ENCODE measurements around the gene TSC22D3. TPM values are rescaled to one million over a fixed set of nuclear protein-coding genes. Genes with fewer than 3 reads are reported as not detected.

Gene TSC22D3
- total and polyA plus RNA-seq, 12 donors, result 26.3 to 153 (median 36.9) TPM

- H3K4me1 ChIP-seq, result peaks cover 0 to 11% (median 0%) of the 10 kb centered on the region in 9 donors
- H3K4me3 ChIP-seq, result no peak overlapping the region
- H3K27ac ChIP-seq, result no peak overlapping the region
- 90 to 100% methylated on average over 1 of the region's 1 CpG for WGBS, 2 donors
- DNase-seq, result no peak
- no peak for ATAC-seq
- peaks cover 0 to 55% (median 0%) of the 10 kb centered on the region in 7 donors for H3K27me3 ChIP-seq
- no peaks in the 10 kb centered on the region for H3K9me3 ChIP-seq
- intact Hi-C loops (cut with DNase I), result loop anchor here in 3 of 10 donors (10.0 kb wide), 1 partner anchor 227 kb away; no protein-coding TSS in a partner anchor
- H3K36me3 ChIP-seq, result no peaks in the 10 kb centered on the region
- no peak for TF ChIP-seq CTCF (IDR thresholded peaks at IDR 0.05)
Observed at GRCh38 chrX:107667426-107667825, 108.2 kb downstream of the TSC22D3 start.

- 100% methylated on average over 1 of the region's 1 CpG for WGBS, 2 donors
- ATAC-seq, result no peak
- no peaks in the 10 kb centered on the region for H3K9me3 ChIP-seq
Observed at GRCh38 chrX:107666931-107667330, 108.7 kb downstream of the TSC22D3 start.

More at GRCh38 chrX:107666931-107667330, 108.7 kb downstream of the TSC22D3 start:
- intact Hi-C loops (cut with DNase I), result loop anchor here in 3 of 10 donors (10.0 kb wide), 1 partner anchor 228 kb away; no protein-coding TSS in a partner anchor
- Histone ChIP-seq H3K36me3 (no peaks in the 10 kb centered on the region), H3K27ac (no peak overlapping the region), H3K27me3 (peaks cover 0 to 59% (median 0%) of the 10 kb centered on the region in 7 donors), H3K4me3 (no peak overlapping the region), H3K4me1 (peaks cover 0 to 11% (median 0%) of the 10 kb centered on the region in 9 donors)
- no peak for TF ChIP-seq CTCF (IDR thresholded peaks at IDR 0.05)
- no peak for DNase-seq

Other genes starting within 250 kb of the TSC22D3 start
- gene PRPS1, start 147.3 kb downstream of the TSC22D3 start, total RNA-seq, result 10 to 100 TPM; 19.5 to 31.6 (median 27.5) TPM
- gene PRPS1, start 147.3 kb downstream of the TSC22D3 start, polyA plus RNA-seq, result 10 to 100 TPM in 1 of 2 donors, 1 to 10 TPM in 1; 4.9 to 26.1 TPM
- gene NCBP2L, start 1.9 kb upstream of the TSC22D3 start, total RNA-seq, result under 1 TPM in 1 of 10 donors, not detected in 9; 0.45 TPM
- gene NCBP2L, start 1.9 kb upstream of the TSC22D3 start, polyA plus RNA-seq, result under 1 TPM in 1 of 2 donors, not detected in 1; 0.01 TPM
- 10 to 100 TPM in 1 of 10 donors, 1 to 10 TPM in 9; 2.5 to 10.7 (median 5.1) TPM for gene MID2, start 50.1 kb upstream of the TSC22D3 start, total RNA-seq
- gene MID2, start 50.1 kb upstream of the TSC22D3 start, polyA plus RNA-seq, result 1 to 10 TPM in 1 of 2 donors, under 1 TPM in 1; 0.51 to 2.0 TPM
- gene TEX13B, start 206.6 kb upstream of the TSC22D3 start, total RNA-seq, result not detected
- gene TEX13B, start 206.6 kb upstream of the TSC22D3 start, polyA plus RNA-seq, result not detected

All from heart right ventricle (tissue), 16 donors.